ENCODE data around the gene IL26.

IL26 gene

DNA sequence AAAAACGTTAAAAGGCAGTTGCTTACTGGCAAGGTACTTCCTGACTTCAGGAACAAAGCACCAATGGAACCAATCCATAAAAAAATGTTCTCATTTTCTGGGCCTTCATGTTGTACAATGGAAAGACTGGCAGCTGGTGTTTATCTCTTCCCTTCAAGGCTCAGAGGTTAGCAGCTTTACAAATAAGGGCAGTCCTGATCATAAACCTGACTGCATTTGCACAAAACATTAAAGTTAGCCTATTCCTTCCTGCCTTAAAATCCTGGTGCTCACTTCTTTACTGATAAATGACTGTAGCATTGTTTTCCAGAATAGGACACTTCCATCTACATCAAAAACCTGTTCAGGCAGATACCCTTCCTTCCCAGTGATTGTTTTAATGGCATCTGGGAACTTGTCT, 19.2 kb downstream of the IL26 start:
- no peak overlapping the region for H3K4me3 ChIP-seq (ENCODE audit: low read depth in 1 of 5, low read length in 5 of 5)
- no peaks in the 10 kb centered on the region for H3K4me1 ChIP-seq (ENCODE audit: control insufficient read depth in 5 of 5, insufficient read depth in 5 of 5, low read length in 5 of 5)
- no peaks in the 10 kb centered on the region for H3K9me3 ChIP-seq (ENCODE audit: control insufficient read depth in 5 of 5, low read length in 5 of 5)
- H3K36me3 ChIP-seq (ENCODE audit: control insufficient read depth in 5 of 5, insufficient read depth in 5 of 5, low read length in 5 of 5) = no peaks in the 10 kb centered on the region
- H3K9ac ChIP-seq (ENCODE audit: low read length in 5 of 5) = no peak overlapping the region
- peaks cover 0 to 6% (median 2%) of the 10 kb centered on the region in 5 donors for H3K27me3 ChIP-seq (ENCODE audit: control insufficient read depth in 5 of 5, insufficient read depth in 4 of 5, low read length in 5 of 5)
- H3K27ac ChIP-seq (ENCODE audit: low read depth, low read length) = no peak overlapping the region

DNA sequence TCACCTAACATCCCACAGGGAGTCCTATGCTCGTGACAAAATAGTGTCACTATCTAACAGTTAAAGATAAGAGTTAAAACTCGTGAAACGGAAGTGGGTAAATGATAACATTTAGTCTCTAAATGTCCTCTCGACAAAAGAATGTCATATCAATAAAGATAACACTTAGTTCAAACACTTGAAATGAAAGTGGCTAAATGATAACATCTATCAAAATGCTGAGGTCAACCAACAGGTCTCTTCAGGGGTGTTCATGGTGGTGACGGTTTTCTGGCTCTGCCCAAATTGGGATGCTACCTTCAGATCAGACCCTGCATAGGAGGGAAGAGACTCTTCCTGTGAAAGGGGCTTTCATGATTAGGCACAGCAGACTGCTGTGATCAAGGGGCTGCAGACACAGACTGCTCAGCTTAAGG, 22.1 kb downstream of the IL26 start:
- H3K36me3 ChIP-seq (ENCODE audit: control insufficient read depth in 5 of 5, insufficient read depth in 5 of 5, low read length in 5 of 5) = no peaks in the 10 kb centered on the region
- H3K27me3 ChIP-seq (ENCODE audit: control insufficient read depth in 5 of 5, insufficient read depth in 4 of 5, low read length in 5 of 5) = peaks cover 0 to 6% (median 2%) of the 10 kb centered on the region in 5 donors

DNA sequence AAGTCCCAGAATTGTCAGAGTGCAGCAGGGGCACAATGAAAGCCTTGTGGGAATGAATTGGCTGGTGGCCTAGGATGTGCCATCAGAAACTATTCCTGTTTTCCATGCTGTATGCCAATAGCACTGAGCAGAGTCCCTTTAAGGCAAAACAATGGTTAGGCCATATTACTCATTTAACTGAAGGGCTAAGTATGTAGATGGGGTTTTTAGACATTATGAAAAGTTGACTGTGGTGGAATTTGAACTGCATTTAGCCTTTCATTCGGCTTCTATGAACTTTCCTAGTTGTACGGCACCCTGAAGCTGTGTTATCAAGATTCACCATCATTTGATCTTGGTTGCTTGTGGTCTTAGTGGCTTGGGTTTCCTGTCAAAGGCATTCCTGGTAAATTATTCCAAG, 24.8 kb downstream of the IL26 start:
- H3K4me1 ChIP-seq (ENCODE audit: control insufficient read depth in 5 of 5, insufficient read depth in 5 of 5, low read length in 5 of 5) = no peaks in the 10 kb centered on the region
- H3K27ac ChIP-seq (ENCODE audit: low read depth, low read length) = no peak overlapping the region
- no peaks in the 10 kb centered on the region for H3K27me3 ChIP-seq (ENCODE audit: control insufficient read depth in 5 of 5, insufficient read depth in 4 of 5, low read length in 5 of 5)
- H3K36me3 ChIP-seq (ENCODE audit: control insufficient read depth in 5 of 5, insufficient read depth in 5 of 5, low read length in 5 of 5) = no peaks in the 10 kb centered on the region
- no peak overlapping the region for H3K9ac ChIP-seq (ENCODE audit: low read length in 5 of 5)
- H3K9me3 ChIP-seq (ENCODE audit: control insufficient read depth in 5 of 5, low read length in 5 of 5) = no peaks in the 10 kb centered on the region
- H3K4me3 ChIP-seq (ENCODE audit: low read depth in 1 of 5, low read length in 5 of 5) = no peak overlapping the region

More for the DNA sequence above, 22.1 kb downstream of the IL26 start:
- Histone ChIP-seq H3K4me1 (ENCODE audit: control insufficient read depth in 5 of 5, insufficient read depth in 5 of 5, low read length in 5 of 5) (no peaks in the 10 kb centered on the region), H3K9me3 (ENCODE audit: control insufficient read depth in 5 of 5, low read length in 5 of 5) (no peaks in the 10 kb centered on the region), H3K4me3 (ENCODE audit: low read depth in 1 of 5, low read length in 5 of 5) (no peak overlapping the region), H3K27ac (ENCODE audit: low read depth, low read length) (no peak overlapping the region), H3K9ac (ENCODE audit: low read length in 5 of 5) (no peak overlapping the region)

DNA sequence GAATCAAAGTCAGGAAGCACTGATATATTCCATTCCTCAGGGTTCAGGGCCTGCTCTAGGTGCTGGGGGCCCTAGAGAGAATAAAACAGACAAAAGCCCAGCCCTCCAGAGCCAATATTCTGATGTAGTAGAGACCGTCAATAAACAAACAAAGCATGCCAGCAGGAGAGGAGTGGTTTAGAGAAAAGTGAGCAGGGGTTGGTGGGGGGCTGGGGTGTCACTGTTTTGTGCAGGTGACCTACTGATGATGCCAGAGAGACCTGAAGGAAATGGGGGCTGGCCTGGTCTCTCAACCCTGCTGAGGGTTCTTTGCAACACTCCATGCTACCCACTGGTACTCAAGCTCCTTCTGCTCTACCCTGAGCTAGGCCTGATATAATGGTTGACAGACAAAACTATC, 26.5 kb downstream of the IL26 start:
- no peak overlapping the region for H3K4me3 ChIP-seq (ENCODE audit: low read depth in 1 of 5, low read length in 5 of 5)
- no peak overlapping the region for H3K27ac ChIP-seq (ENCODE audit: low read depth, low read length)
- H3K9me3 ChIP-seq (ENCODE audit: control insufficient read depth in 5 of 5, low read length in 5 of 5) = no peaks in the 10 kb centered on the region
- no peak overlapping the region for H3K9ac ChIP-seq (ENCODE audit: low read length in 5 of 5)
- no peaks in the 10 kb centered on the region for H3K36me3 ChIP-seq (ENCODE audit: control insufficient read depth in 5 of 5, insufficient read depth in 5 of 5, low read length in 5 of 5)
- H3K27me3 ChIP-seq (ENCODE audit: control insufficient read depth in 5 of 5, insufficient read depth in 4 of 5, low read length in 5 of 5) = no peaks in the 10 kb centered on the region
- H3K4me1 ChIP-seq (ENCODE audit: control insufficient read depth in 5 of 5, insufficient read depth in 5 of 5, low read length in 5 of 5) = no peaks in the 10 kb centered on the region

DNA sequence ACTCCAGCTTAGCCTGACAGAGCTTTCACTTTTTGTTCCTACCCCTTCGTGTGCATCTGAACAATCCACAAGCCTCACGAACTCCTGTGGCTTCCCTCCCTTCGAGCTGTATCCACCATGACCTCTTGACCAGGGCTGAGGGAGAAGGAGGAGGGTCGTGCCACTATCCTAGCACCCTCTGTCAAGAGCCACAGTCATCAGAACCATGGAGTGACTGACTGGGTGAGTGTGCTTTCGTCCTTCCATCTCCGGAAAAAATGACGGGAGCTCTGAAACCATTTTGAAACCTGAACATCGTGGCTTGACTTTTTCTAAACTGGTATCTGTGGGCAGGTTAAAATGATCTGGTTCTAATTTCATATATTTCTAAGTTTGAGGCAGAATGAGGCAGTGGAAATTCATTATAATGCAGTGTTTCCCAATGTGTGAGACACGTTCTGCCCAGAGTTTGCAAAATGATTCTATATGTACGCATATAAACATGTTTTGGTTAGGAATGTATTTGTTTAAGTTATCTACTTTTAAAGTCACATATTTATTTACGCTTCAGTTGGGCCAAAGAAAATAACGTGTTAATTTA, 27.0 kb downstream of the IL26 start:
- no peaks in the 10 kb centered on the region for H3K9me3 ChIP-seq (ENCODE audit: control insufficient read depth in 5 of 5, low read length in 5 of 5)
- H3K4me3 ChIP-seq (ENCODE audit: low read depth in 1 of 5, low read length in 5 of 5) = no peak overlapping the region
- no peaks in the 10 kb centered on the region for H3K27me3 ChIP-seq (ENCODE audit: control insufficient read depth in 5 of 5, insufficient read depth in 4 of 5, low read length in 5 of 5)
- H3K9ac ChIP-seq (ENCODE audit: low read length in 5 of 5) = no peak overlapping the region
- no peak overlapping the region for H3K27ac ChIP-seq (ENCODE audit: low read depth, low read length)
- H3K36me3 ChIP-seq (ENCODE audit: control insufficient read depth in 5 of 5, insufficient read depth in 5 of 5, low read length in 5 of 5) = no peaks in the 10 kb centered on the region
- no peaks in the 10 kb centered on the region for H3K4me1 ChIP-seq (ENCODE audit: control insufficient read depth in 5 of 5, insufficient read depth in 5 of 5, low read length in 5 of 5)

DNA sequence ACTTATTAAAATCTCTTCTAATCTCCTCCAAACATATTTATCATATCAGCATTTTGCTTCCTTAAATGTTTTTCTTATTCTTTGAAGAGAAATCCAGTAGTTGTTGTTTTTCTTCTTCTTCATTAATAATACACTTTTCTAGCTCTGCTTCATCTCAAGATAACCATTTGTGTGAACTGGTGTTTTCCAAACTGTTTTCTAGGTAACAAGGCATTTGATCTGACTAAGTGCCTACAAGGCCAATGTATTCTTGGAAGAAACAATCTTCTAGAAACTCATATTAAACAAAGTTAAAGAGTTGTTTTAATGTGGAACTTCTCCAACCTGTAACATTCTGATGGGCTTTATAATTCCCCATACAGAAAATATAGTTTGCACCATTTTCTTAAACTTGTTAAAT, 35.3 kb downstream of the IL26 start:
- Histone ChIP-seq H3K9ac (ENCODE audit: low read length in 5 of 5) (no peak overlapping the region), H3K27ac (ENCODE audit: low read depth, low read length) (no peak overlapping the region), H3K4me3 (ENCODE audit: low read depth in 1 of 5, low read length in 5 of 5) (no peak overlapping the region), H3K4me1 (ENCODE audit: control insufficient read depth in 5 of 5, insufficient read depth in 5 of 5, low read length in 5 of 5) (no peaks in the 10 kb centered on the region), H3K27me3 (ENCODE audit: control insufficient read depth in 5 of 5, insufficient read depth in 4 of 5, low read length in 5 of 5) (peaks cover 0 to 5% (median 0%) of the 10 kb centered on the region in 5 donors), H3K36me3 (ENCODE audit: control insufficient read depth in 5 of 5, insufficient read depth in 5 of 5, low read length in 5 of 5) (no peaks in the 10 kb centered on the region), H3K9me3 (ENCODE audit: control insufficient read depth in 5 of 5, low read length in 5 of 5) (no peaks in the 10 kb centered on the region)

DNA sequence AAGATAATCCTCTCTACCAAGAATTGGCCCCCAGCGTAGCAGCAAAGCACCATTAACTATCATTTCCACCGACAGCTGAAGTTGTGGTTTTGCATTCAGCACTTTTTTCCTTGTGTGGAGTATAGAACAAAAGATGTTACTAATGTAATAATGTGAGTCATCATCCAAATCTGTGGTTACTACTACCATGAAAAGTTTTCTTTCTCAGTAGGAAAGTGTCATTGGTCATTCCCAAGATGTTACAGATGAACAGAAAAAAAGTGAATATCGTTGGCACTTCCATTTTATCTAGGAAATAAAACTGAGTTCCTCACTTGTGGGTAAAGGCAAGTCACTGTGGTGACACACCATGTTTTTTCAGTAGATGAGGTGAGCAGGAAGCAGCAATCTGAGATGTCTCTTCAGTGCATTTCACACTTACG, 35.8 kb downstream of the IL26 start:
- no peaks in the 10 kb centered on the region for H3K36me3 ChIP-seq (ENCODE audit: control insufficient read depth in 5 of 5, insufficient read depth in 5 of 5, low read length in 5 of 5)
- H3K9ac ChIP-seq (ENCODE audit: low read length in 5 of 5) = no peak overlapping the region
- H3K4me1 ChIP-seq (ENCODE audit: control insufficient read depth in 5 of 5, insufficient read depth in 5 of 5, low read length in 5 of 5) = no peaks in the 10 kb centered on the region
- no peaks in the 10 kb centered on the region for H3K9me3 ChIP-seq (ENCODE audit: control insufficient read depth in 5 of 5, low read length in 5 of 5)
- H3K27ac ChIP-seq (ENCODE audit: low read depth, low read length) = no peak overlapping the region
- peaks cover 0 to 5% (median 0%) of the 10 kb centered on the region in 5 donors for H3K27me3 ChIP-seq (ENCODE audit: control insufficient read depth in 5 of 5, insufficient read depth in 4 of 5, low read length in 5 of 5)
- H3K4me3 ChIP-seq (ENCODE audit: low read depth in 1 of 5, low read length in 5 of 5) = no peak overlapping the region

DNA sequence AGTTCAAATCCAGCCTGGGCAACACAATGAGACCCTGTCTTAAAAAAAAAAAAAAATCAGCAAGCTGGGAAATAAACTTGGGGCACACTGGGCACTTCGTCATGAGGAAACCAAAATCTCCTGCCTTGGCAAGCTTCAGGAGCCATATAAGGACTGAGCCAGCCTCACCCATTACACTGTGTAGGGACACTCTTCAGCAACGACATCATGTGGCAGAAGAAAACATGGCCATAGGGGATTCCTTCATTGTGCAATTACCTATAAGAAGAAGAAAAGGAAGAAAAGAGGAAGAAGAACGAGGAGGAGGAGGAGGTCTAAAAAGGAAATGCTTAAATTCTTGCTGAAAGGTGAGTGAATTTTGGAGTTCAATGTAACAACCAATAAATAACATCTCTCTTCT, 40.0 kb downstream of the IL26 start:
- Histone ChIP-seq H3K27me3 (ENCODE audit: control insufficient read depth in 5 of 5, insufficient read depth in 4 of 5, low read length in 5 of 5) (peaks cover 0 to 5% (median 0%) of the 10 kb centered on the region in 5 donors), H3K9ac (ENCODE audit: low read length in 5 of 5) (no peak overlapping the region), H3K4me1 (ENCODE audit: control insufficient read depth in 5 of 5, insufficient read depth in 5 of 5, low read length in 5 of 5) (peaks cover 0 to 3% (median 0%) of the 10 kb centered on the region in 5 donors), H3K9me3 (ENCODE audit: control insufficient read depth in 5 of 5, low read length in 5 of 5) (no peaks in the 10 kb centered on the region), H3K36me3 (ENCODE audit: control insufficient read depth in 5 of 5, insufficient read depth in 5 of 5, low read length in 5 of 5) (no peaks in the 10 kb centered on the region), H3K4me3 (ENCODE audit: low read depth in 1 of 5, low read length in 5 of 5) (no peak overlapping the region), H3K27ac (ENCODE audit: low read depth, low read length) (no peak overlapping the region)

DNA sequence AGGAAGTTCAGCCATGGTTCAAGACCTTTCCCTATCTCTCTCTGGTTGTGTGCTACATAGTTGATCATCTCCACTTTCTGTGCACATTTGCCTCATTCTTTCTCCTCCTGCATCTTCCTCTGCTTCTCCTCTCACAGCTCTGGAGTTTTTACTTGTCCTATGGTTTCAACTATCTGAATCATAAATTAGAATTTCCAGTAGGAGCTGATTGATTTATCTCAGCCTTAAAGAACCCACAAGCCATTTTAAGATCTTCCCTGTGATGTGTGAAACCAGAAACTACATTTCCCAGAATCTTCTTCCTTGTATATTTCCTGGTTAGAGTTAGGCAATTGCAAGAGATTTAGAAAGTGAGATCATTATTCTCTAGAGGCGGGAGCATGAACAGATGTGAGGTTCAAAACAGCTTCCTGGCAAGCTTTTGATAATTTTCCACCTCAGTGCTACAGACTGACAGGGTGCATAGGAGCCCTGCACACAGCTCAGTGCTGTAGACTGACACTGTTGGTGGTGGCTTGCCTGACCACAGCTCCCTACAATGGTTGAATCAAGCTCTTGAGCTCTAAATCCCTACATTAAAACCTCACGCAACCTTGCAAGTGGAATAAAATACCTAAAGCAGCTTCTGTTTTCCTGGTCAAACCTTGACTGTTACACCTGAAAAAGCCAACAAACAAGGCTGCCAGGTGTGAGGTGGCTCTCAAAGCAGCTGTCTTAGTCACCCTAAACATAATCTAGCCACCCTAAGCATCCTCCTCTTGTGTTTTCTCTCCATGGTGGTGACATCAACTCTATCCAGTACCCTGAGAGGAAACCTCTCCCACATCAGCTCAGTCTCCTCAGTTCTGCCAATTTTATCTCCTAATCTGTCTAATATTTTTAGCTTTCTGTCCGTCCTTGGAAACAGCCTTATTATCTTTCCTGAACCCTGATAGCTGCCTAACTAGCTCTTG, 44.5 kb downstream of the IL26 start:
- H3K27ac ChIP-seq (ENCODE audit: low read depth, low read length) = no peak overlapping the region

DNA sequence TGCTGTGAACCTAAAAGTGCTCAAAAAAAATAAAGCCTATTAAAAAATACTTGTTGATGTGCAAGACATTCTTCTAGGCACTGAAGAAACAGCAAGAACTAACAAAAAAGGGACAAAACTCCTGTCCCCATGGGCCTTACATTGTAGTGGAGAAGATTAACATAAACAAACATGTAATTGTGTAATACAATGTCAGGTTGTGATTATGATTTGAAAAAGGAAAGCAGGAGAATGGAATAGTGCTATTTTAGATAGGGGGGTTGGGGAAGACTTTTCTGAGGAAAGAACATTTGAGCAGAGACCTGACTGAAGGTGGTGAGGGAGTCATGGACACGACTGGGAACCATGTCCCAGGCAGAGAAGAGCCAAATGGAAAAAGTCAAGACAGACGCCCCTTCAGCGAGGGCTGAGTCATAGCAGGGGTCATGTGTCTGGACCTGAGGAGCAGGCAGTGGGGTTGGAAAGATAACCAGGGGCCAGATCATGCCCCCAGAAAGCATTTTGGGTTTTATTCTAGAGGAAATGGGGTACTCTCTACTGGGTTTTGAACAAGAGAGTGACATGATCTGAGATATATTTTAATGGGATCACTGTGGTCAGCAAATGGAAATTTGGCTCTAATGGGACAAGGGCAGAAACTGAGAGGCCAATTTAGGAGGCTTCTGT, 46.7 kb downstream of the IL26 start:
- Histone ChIP-seq H3K27ac (ENCODE audit: low read depth, low read length) (no peak overlapping the region), H3K36me3 (ENCODE audit: control insufficient read depth in 5 of 5, insufficient read depth in 5 of 5, low read length in 5 of 5) (no peaks in the 10 kb centered on the region)

More for the DNA sequence above, 44.5 kb downstream of the IL26 start:
- Histone ChIP-seq H3K36me3 (ENCODE audit: control insufficient read depth in 5 of 5, insufficient read depth in 5 of 5, low read length in 5 of 5) (no peaks in the 10 kb centered on the region), H3K4me3 (ENCODE audit: low read depth in 1 of 5, low read length in 5 of 5) (no peak overlapping the region), H3K4me1 (ENCODE audit: control insufficient read depth in 5 of 5, insufficient read depth in 5 of 5, low read length in 5 of 5) (peaks cover 0 to 3% (median 0%) of the 10 kb centered on the region in 5 donors), H3K27me3 (ENCODE audit: control insufficient read depth in 5 of 5, insufficient read depth in 4 of 5, low read length in 5 of 5) (no peaks in the 10 kb centered on the region), H3K9ac (ENCODE audit: low read length in 5 of 5) (no peak overlapping the region), H3K9me3 (ENCODE audit: control insufficient read depth in 5 of 5, low read length in 5 of 5) (no peaks in the 10 kb centered on the region)

More for the DNA sequence above, 46.7 kb downstream of the IL26 start:
- no peaks in the 10 kb centered on the region for H3K27me3 ChIP-seq (ENCODE audit: control insufficient read depth in 5 of 5, insufficient read depth in 4 of 5, low read length in 5 of 5)
- peaks cover 0 to 3% (median 0%) of the 10 kb centered on the region in 5 donors for H3K4me1 ChIP-seq (ENCODE audit: control insufficient read depth in 5 of 5, insufficient read depth in 5 of 5, low read length in 5 of 5)
- H3K4me3 ChIP-seq (ENCODE audit: low read depth in 1 of 5, low read length in 5 of 5) = no peak overlapping the region
- H3K9me3 ChIP-seq (ENCODE audit: control insufficient read depth in 5 of 5, low read length in 5 of 5) = no peaks in the 10 kb centered on the region
- no peak overlapping the region for H3K9ac ChIP-seq (ENCODE audit: low read length in 5 of 5)
